ENCODE measurements around the gene TNFRSF4. TPM values are rescaled to one million over a fixed set of nuclear protein-coding genes. Genes with fewer than 3 reads are reported as not detected.
A peak's percentile ranks its signal among the peaks of the same experiment; 100 is the strongest.

The TNFRSF4 gene
- total and polyA plus RNA-seq, 8 donors, result 2.0 to 4.5 (median 3.1) TPM

- H3K9me3 ChIP-seq, result no peaks in the 10 kb centered on the region
- peaks cover 7 to 46% of the 10 kb centered on the region in 2 donors for H3K4me1 ChIP-seq
- intact Hi-C loops (cut with DNase I), result no loop called here
Measured at GRCh38 chr1:1204998-1205768, 8.8 kb downstream of the TNFRSF4 start.

GRCh38 chr1:1204425-1204920 is 9.5 kb downstream of the TNFRSF4 start:
- DNase-seq (peak in 1 of 4 donors; percentile 34), ATAC-seq (no peak)
- peaks cover 18 to 91% of the 10 kb centered on the region in 2 donors for H3K27me3 ChIP-seq
- no peak overlapping the region for H3K4me3 ChIP-seq
- intact Hi-C loops (cut with DNase I), result no loop called here
- no peaks in the 10 kb centered on the region for H3K36me3 ChIP-seq
- TF ChIP-seq CTCF (IDR thresholded peaks at IDR 0.05), result no peak
- no peaks in the 10 kb centered on the region for H3K9me3 ChIP-seq
- H3K27ac ChIP-seq, result no peak overlapping the region
- H3K4me1 ChIP-seq, result peaks cover 7 to 46% of the 10 kb centered on the region in 2 donors

More at GRCh38 chr1:1204998-1205768, 8.8 kb downstream of the TNFRSF4 start:
- DNase-seq, result peak in 1 of 4 donors; percentile 60
- no peaks in the 10 kb centered on the region for H3K36me3 ChIP-seq
- H3K27me3 ChIP-seq, result peaks cover 18 to 85% of the 10 kb centered on the region in 2 donors
- no peak overlapping the region for H3K27ac ChIP-seq
- no peak for ATAC-seq
- no peak overlapping the region for H3K4me3 ChIP-seq
- no peak for TF ChIP-seq CTCF (IDR thresholded peaks at IDR 0.05)

GRCh38 chr1:1203561-1204424 is 10.2 kb downstream of the TNFRSF4 start:
- no peaks in the 10 kb centered on the region for H3K9me3 ChIP-seq
- no peak for TF ChIP-seq CTCF (IDR thresholded peaks at IDR 0.05)
- H3K36me3 ChIP-seq, result no peaks in the 10 kb centered on the region
- intact Hi-C loops (cut with DNase I), result no loop called here
- H3K27me3 ChIP-seq, result peaks cover 18 to 91% of the 10 kb centered on the region in 2 donors
- no peak overlapping the region for H3K4me3 ChIP-seq
- no peak overlapping the region for H3K27ac ChIP-seq
- DNase-seq (peak in 1 of 4 donors; percentile 78), ATAC-seq (no peak)
- H3K4me1 ChIP-seq, result peaks cover 7 to 41% of the 10 kb centered on the region in 2 donors

GRCh38 chr1:1202831-1203560 is 11.0 kb downstream of the TNFRSF4 start:
- Histone ChIP-seq H3K27me3 (peaks cover 18 to 88% of the 10 kb centered on the region in 2 donors), H3K27ac (no peak overlapping the region), H3K36me3 (no peaks in the 10 kb centered on the region), H3K4me3 (no peak overlapping the region), H3K9me3 (no peaks in the 10 kb centered on the region), H3K4me1 (peaks cover 3 to 33% of the 10 kb centered on the region in 2 donors)
- intact Hi-C loops (cut with DNase I), result no loop called here
- no peak for ATAC-seq
- peak in 1 of 4 donors; percentile 65 for DNase-seq
- no peak for TF ChIP-seq CTCF (IDR thresholded peaks at IDR 0.05)

Measured in left lung (tissue), 10 donors.